ENCODE measurements around the gene FOXP1.

The FOXP1 gene

DNA sequence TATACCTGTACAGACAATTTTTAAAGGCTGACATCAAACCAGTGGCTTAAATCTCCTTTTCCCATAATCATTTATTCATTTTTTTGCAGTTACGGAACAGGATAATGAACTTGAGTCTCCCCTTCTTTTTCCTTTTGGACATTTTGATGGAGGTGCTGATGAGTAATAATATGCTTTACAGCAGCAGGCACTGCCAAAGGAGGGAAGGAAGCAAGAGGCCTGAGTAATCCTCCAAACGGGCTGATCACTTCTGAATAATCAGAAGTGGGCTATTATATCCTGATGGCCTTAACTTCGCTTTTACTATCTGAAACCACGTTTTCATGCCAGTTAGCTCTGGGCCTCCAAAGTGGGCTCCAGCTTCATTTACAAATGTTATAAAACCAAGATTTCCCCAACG is 527.2 kb downstream of the FOXP1 start:
- no peak for TF ChIP-seq EZH2phosphoT487 (IDR thresholded peaks at IDR 0.05; ENCODE audit: borderline replicate concordance, low read length)
- TF ChIP-seq, protein P1, sequence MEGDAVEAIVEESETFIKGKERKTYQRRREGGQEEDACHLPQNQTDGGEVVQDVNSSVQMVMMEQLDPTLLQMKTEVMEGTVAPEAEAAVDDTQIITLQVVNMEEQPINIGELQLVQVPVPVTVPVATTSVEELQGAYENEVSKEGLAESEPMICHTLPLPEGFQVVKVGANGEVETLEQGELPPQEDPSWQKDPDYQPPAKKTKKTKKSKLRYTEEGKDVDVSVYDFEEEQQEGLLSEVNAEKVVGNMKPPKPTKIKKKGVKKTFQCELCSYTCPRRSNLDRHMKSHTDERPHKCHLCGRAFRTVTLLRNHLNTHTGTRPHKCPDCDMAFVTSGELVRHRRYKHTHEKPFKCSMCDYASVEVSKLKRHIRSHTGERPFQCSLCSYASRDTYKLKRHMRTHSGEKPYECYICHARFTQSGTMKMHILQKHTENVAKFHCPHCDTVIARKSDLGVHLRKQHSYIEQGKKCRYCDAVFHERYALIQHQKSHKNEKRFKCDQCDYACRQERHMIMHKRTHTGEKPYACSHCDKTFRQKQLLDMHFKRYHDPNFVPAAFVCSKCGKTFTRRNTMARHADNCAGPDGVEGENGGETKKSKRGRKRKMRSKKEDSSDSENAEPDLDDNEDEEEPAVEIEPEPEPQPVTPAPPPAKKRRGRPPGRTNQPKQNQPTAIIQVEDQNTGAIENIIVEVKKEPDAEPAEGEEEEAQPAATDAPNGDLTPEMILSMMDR (IDR thresholded peaks at IDR 0.05; ENCODE audit: low read depth, low read length, poor library complexity, severe bottlenecking) = no peak
- Histone ChIP-seq H3K9me2 (replicated peaks; ENCODE audit: control insufficient read depth, low read length) (no peaks in the 10 kb centered on the region), H3K27ac (ENCODE audit: low read depth, low read length) (no peak overlapping the region), H3K4me3 (ENCODE audit: low read length) (no peak overlapping the region), H3K9me3 (ENCODE audit: control insufficient read depth, insufficient read depth, low read length) (no peaks in the 10 kb centered on the region), H3K36me3 (ENCODE audit: control insufficient read depth, low read length) (peaks cover 23% of the 10 kb centered on the region), H3F3A (ENCODE audit: control insufficient read depth, insufficient read depth) (no peaks in the 10 kb centered on the region), H3K4me2 (ENCODE audit: low read length) (no peak overlapping the region), H4K20me1 (ENCODE audit: control insufficient read depth, insufficient read depth, low read depth, low read length) (peaks cover 2% of the 10 kb centered on the region), H3K4me1 (ENCODE audit: control insufficient read depth, low read length) (no peaks in the 10 kb centered on the region), H3K79me2 (ENCODE audit: control insufficient read depth, low read length) (peaks cover 17% of the 10 kb centered on the region), H3K27me3 (ENCODE audit: control insufficient read depth, low read length) (no peaks in the 10 kb centered on the region)

DNA sequence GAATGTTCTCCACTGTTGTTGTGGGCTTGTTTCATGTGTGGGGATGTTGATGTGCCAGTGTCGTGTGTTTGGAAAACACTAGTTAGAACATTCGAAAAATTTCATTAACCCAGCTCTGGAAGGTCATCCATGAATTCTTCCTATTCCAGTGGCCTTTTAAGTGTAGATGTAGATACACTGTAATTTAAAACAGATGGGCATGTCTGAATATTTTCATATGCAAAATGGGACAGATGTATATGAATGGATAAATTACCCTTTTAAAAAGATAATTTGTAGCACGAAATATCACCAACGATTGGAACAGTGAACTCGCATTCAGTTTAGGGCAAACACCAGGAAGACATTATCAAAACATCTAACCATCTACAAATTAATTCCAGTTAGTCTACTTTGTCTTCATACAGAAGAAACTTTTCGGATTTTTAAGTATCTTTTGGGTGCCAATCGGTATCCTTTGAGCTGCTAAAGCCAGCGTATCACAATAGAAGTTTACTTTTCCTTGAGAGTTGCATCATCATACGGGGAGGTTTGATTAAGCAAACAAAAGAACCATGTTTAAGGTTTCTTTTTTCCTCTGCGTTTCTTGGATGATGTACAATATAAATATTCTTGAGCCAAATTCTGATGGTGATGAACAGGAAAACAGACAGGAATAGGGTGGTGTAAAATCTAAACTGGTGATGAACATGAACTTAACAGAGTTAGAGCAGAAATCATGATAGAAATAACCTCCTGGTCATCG is 528.1 kb downstream of the FOXP1 start:
- Histone ChIP-seq H3K9me2 (replicated peaks; ENCODE audit: control insufficient read depth, low read length) (no peaks in the 10 kb centered on the region), H3F3A (ENCODE audit: control insufficient read depth, insufficient read depth) (no peaks in the 10 kb centered on the region), H3K27ac (ENCODE audit: low read depth, low read length) (no peak overlapping the region), H3K4me2 (ENCODE audit: low read length) (no peak overlapping the region), H3K4me1 (ENCODE audit: control insufficient read depth, low read length) (peaks cover 4% of the 10 kb centered on the region; the same call in 1 of the 2 replicates), H4K20me1 (ENCODE audit: control insufficient read depth, insufficient read depth, low read depth, low read length) (no peaks in the 10 kb centered on the region), H3K27me3 (ENCODE audit: control insufficient read depth, low read length) (no peaks in the 10 kb centered on the region), H3K79me2 (ENCODE audit: control insufficient read depth, low read length) (peaks cover 8% of the 10 kb centered on the region), H3K9me3 (ENCODE audit: control insufficient read depth, insufficient read depth, low read length) (no peaks in the 10 kb centered on the region), H3K4me3 (ENCODE audit: low read length) (no peak overlapping the region), H3K36me3 (ENCODE audit: control insufficient read depth, low read length) (peaks cover 32% of the 10 kb centered on the region)
- TF ChIP-seq, protein P1 (IDR thresholded peaks at IDR 0.05; ENCODE audit: low read depth, low read length, poor library complexity, severe bottlenecking) = no peak
- TF ChIP-seq EZH2phosphoT487 (IDR thresholded peaks at IDR 0.05; ENCODE audit: borderline replicate concordance, low read length) = no peak

DNA sequence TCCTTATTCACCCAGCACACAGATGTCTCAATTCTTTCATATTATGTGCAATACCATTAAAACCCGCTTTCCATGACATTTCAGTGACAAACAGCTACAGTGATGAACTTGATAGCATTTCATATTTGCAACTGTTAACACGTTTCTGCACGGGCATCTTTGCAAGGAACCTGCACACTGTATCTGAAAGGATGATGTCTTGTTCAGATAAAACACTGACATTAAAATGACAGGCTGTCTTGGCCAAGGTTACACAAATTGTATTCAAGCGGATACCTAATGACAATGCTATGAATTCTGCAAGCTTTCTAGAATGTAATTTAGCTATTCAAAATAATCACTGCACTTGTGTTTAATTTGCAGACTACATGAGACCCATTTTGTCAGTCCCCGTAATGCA is 529.2 kb downstream of the FOXP1 start:
- H3K4me3 ChIP-seq (ENCODE audit: low read length) = no peak overlapping the region
- no peak overlapping the region for H3K4me2 ChIP-seq (ENCODE audit: low read length)
- H3K79me2 ChIP-seq (ENCODE audit: control insufficient read depth, low read length) = peaks cover 4% of the 10 kb centered on the region
- no peaks in the 10 kb centered on the region for H3K9me2 ChIP-seq (replicated peaks; ENCODE audit: control insufficient read depth, low read length)
- H4K20me1 ChIP-seq (ENCODE audit: control insufficient read depth, insufficient read depth, low read depth, low read length) = no peaks in the 10 kb centered on the region
- peaks cover 5% of the 10 kb centered on the region; the same call in 1 of the 2 replicates for H3K4me1 ChIP-seq (ENCODE audit: control insufficient read depth, low read length)
- H3F3A ChIP-seq (ENCODE audit: control insufficient read depth, insufficient read depth) = no peaks in the 10 kb centered on the region
- TF ChIP-seq EZH2phosphoT487 (IDR thresholded peaks at IDR 0.05; ENCODE audit: borderline replicate concordance, low read length) = no peak
- TF ChIP-seq, protein P1 (IDR thresholded peaks at IDR 0.05; ENCODE audit: low read depth, low read length, poor library complexity, severe bottlenecking) = no peak
- no peaks in the 10 kb centered on the region for H3K27me3 ChIP-seq (ENCODE audit: control insufficient read depth, low read length)
- peaks cover 40% of the 10 kb centered on the region for H3K36me3 ChIP-seq (ENCODE audit: control insufficient read depth, low read length)
- H3K27ac ChIP-seq (ENCODE audit: low read depth, low read length) = no peak overlapping the region
- H3K9me3 ChIP-seq (ENCODE audit: control insufficient read depth, insufficient read depth, low read length) = no peaks in the 10 kb centered on the region
